ENCODE data around the gene AUTS2.

Gene AUTS2

DNA sequence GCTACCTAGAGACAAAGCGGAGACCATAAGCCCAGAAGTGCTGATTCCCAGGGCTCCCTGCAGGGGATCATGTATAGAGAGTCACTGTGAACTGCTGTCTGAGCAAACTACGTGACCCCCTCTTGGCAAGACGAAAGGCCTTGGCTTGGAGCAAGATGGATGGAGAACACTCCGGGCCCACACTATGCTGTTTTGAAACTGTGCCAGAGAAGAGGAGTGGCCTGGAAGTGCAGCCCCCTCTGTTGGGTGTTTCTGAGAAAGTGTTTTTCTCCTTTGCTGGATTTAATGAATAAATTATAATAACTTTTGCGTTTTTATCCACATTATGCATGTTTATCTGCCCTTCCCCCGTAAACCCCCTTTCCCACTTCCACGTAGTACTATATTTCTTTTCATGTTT lies 894.4 kb downstream of the AUTS2 start:
- Histone ChIP-seq H3K4me3 (ENCODE audit: severe bottlenecking) (no peak overlapping the region), H3K4me1 (ENCODE audit: insufficient read depth, poor library complexity, severe bottlenecking) (no peaks in the 10 kb centered on the region), H3K27ac (ENCODE audit: poor library complexity, severe bottlenecking) (no peak overlapping the region), H3K27me3 (ENCODE audit: insufficient read depth, poor library complexity, severe bottlenecking) (no peaks in the 10 kb centered on the region), H3K36me3 (ENCODE audit: low read depth) (no peaks in the 10 kb centered on the region), H3K9me3 (ENCODE audit: severe bottlenecking) (no peaks in the 10 kb centered on the region)
- TF ChIP-seq, protein P1, sequence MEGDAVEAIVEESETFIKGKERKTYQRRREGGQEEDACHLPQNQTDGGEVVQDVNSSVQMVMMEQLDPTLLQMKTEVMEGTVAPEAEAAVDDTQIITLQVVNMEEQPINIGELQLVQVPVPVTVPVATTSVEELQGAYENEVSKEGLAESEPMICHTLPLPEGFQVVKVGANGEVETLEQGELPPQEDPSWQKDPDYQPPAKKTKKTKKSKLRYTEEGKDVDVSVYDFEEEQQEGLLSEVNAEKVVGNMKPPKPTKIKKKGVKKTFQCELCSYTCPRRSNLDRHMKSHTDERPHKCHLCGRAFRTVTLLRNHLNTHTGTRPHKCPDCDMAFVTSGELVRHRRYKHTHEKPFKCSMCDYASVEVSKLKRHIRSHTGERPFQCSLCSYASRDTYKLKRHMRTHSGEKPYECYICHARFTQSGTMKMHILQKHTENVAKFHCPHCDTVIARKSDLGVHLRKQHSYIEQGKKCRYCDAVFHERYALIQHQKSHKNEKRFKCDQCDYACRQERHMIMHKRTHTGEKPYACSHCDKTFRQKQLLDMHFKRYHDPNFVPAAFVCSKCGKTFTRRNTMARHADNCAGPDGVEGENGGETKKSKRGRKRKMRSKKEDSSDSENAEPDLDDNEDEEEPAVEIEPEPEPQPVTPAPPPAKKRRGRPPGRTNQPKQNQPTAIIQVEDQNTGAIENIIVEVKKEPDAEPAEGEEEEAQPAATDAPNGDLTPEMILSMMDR (IDR thresholded peaks at IDR 0.05; ENCODE audit: poor library complexity, severe bottlenecking) = no peak
- DNase-seq (ENCODE audit: low spot score) (no peak), ATAC-seq (ENCODE audit: low read depth) (no peak)

DNA sequence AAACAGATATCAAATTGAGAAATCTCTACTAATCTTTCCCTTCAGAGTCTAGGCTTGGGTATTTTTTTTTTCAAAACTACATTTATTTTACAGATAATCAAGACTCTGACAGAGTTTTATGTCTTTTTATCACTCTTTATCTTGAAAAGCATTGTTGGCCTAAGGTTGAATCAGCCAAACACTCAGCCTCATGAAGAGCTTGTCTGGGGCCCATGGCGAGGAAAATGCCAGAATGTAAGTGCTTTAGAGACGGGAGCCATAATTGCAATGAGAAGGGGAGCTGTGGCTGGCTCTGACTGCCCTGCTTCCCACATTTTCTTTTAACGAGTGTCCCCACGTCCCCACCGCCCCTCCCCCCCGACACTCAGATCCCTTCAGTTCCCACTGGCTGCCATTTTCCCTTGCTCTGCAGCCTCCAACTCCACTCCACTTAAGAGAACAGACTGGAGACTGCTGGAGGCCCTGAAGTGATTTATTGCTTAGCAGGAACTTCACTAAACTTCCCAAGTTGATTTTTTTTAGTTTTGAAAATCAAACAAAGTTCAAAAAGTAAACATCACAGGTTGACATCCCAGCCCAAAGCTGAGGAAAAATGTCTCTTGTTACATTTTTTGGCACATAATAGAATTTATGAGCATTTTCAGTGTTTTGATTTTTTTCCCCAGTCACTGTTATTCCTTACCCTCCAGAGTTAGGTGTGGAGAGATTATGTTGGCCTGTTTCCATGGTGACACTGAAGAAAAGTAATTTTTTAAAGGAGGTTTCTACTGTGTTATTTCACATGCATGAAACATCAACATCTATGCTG lies 896.2 kb downstream of the AUTS2 start:
- DNase-seq (ENCODE audit: low spot score) = no peak
- H3K4me3 ChIP-seq (ENCODE audit: severe bottlenecking) = no peak overlapping the region
- H3K36me3 ChIP-seq (ENCODE audit: low read depth) = no peaks in the 10 kb centered on the region
- no peaks in the 10 kb centered on the region for H3K27me3 ChIP-seq (ENCODE audit: insufficient read depth, poor library complexity, severe bottlenecking)
- H3K4me1 ChIP-seq (ENCODE audit: insufficient read depth, poor library complexity, severe bottlenecking) = no peaks in the 10 kb centered on the region
- no peaks in the 10 kb centered on the region for H3K9me3 ChIP-seq (ENCODE audit: severe bottlenecking)
- no peak for ATAC-seq (ENCODE audit: low read depth)
- TF ChIP-seq, protein P1 (IDR thresholded peaks at IDR 0.05; ENCODE audit: poor library complexity, severe bottlenecking) = no peak
- no peak overlapping the region for H3K27ac ChIP-seq (ENCODE audit: poor library complexity, severe bottlenecking)

DNA sequence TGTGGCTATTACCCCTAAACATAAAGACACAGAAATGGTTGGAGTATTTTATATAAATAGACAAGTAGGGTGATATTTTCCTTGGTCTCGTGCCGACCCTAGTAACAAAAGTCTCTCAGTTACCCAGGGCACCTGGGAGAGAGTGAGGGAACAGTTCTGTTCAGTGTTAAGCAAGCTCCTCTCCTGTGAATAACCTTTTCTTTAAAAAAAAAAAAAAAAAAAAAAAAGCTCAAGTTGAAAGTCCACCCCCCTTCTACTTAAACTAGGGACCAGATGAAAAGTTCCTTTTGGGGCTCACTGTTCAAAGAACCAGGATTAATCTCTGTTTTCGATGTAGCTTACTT lies 896.7 kb downstream of the AUTS2 start:
- H3K4me1 ChIP-seq (ENCODE audit: insufficient read depth, poor library complexity, severe bottlenecking) = no peaks in the 10 kb centered on the region
- H3K4me3 ChIP-seq (ENCODE audit: severe bottlenecking) = no peak overlapping the region
- no peaks in the 10 kb centered on the region for H3K27me3 ChIP-seq (ENCODE audit: insufficient read depth, poor library complexity, severe bottlenecking)
- no peaks in the 10 kb centered on the region for H3K9me3 ChIP-seq (ENCODE audit: severe bottlenecking)
- H3K36me3 ChIP-seq (ENCODE audit: low read depth) = no peaks in the 10 kb centered on the region
- DNase-seq (ENCODE audit: low spot score) = no peak
- TF ChIP-seq, protein P1 (IDR thresholded peaks at IDR 0.05; ENCODE audit: poor library complexity, severe bottlenecking) = no peak
- no peak for ATAC-seq (ENCODE audit: low read depth)
- no peak overlapping the region for H3K27ac ChIP-seq (ENCODE audit: poor library complexity, severe bottlenecking)

DNA sequence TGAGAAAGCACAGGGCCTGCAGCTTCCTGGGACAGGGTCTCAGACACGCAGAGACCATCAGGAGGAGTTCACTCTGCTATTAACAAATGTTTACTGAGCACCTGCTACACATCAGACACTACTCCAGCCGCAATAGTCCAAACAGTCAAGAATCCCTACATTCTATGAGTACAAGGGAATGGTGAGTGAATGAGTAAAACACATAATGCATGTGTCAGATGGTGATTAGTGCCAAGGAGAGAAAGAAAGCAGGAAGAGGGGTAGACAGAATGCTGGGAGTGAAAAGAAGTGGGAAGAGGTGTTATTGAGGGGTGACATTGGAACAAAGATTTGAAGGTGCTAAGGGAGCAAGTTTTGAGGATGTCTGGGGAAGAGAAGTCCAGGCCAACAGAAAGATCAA lies 899.5 kb downstream of the AUTS2 start:
- no peaks in the 10 kb centered on the region for H3K9me3 ChIP-seq (ENCODE audit: severe bottlenecking)
- H3K36me3 ChIP-seq (ENCODE audit: low read depth) = no peaks in the 10 kb centered on the region
- no peak overlapping the region for H3K27ac ChIP-seq (ENCODE audit: poor library complexity, severe bottlenecking)
- TF ChIP-seq, protein P1 (IDR thresholded peaks at IDR 0.05; ENCODE audit: poor library complexity, severe bottlenecking) = no peak
- H3K4me1 ChIP-seq (ENCODE audit: insufficient read depth, poor library complexity, severe bottlenecking) = no peaks in the 10 kb centered on the region
- H3K27me3 ChIP-seq (ENCODE audit: insufficient read depth, poor library complexity, severe bottlenecking) = no peaks in the 10 kb centered on the region
- no peak for DNase-seq (ENCODE audit: low spot score)
- ATAC-seq (ENCODE audit: low read depth) = no peak
- no peak overlapping the region for H3K4me3 ChIP-seq (ENCODE audit: severe bottlenecking)

DNA sequence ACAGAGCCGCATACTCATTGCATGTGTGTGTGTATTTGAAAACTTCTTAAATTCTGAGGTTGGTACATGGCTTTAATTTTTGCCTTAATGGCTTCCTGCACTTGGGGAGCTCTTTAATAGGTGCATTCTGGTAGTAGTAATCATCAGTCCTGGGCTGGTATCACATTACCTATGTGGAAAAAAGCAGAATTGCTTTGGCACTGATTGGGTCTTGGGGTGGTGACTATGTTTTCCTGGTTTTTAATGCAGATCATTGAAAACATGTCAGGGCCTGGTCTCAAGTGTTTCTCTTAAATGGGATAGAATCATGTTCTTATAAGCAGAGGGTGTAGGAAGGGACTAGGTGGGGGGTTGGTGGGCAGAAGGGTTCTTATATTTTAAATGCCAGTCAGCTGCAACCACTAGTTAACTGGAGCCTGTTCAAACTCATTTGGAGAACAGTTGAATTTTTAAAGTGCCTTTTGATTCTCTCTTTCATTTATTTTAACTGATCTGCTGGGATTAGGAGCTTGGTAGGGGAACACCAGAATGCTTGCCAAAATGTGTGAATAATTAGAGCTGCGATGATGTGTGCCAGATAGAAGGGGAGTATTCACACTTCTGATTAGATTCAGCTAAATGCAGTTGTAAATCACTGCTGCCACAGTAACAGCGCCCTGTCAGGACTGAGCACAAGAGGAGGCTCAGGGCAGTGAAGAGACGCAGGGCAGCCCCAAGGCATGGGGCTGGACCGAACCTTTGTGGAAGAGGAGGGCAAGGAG lies 900.1 kb downstream of the AUTS2 start:
- no peak for ATAC-seq (ENCODE audit: low read depth)
- H3K4me1 ChIP-seq (ENCODE audit: insufficient read depth, poor library complexity, severe bottlenecking) = no peaks in the 10 kb centered on the region
- no peaks in the 10 kb centered on the region for H3K27me3 ChIP-seq (ENCODE audit: insufficient read depth, poor library complexity, severe bottlenecking)
- H3K36me3 ChIP-seq (ENCODE audit: low read depth) = no peaks in the 10 kb centered on the region
- H3K4me3 ChIP-seq (ENCODE audit: severe bottlenecking) = no peak overlapping the region
- TF ChIP-seq, protein P1 (IDR thresholded peaks at IDR 0.05; ENCODE audit: poor library complexity, severe bottlenecking) = no peak
- no peaks in the 10 kb centered on the region for H3K9me3 ChIP-seq (ENCODE audit: severe bottlenecking)
- H3K27ac ChIP-seq (ENCODE audit: poor library complexity, severe bottlenecking) = no peak overlapping the region
- DNase-seq (ENCODE audit: low spot score) = no peak
